NCI-H345 (cell line): ENCODE data around the gene NCKIPSD.

Source experiments
- DNase-seq: peaks from one replicate; lab custom pipeline; 2025; lab: John Stamatoyannopoulos, UW

Gene NCKIPSD

GRCh38 chr3:48696601-48697000 lies 10.9 kb upstream of the NCKIPSD start:
- DNase-seq: no peak

GRCh38 chr3:48696156-48696555 lies 10.4 kb upstream of the NCKIPSD start:
- no peak for DNase-seq

- no peak for DNase-seq
These were observed 9.7 kb upstream of the NCKIPSD start for GRCh38 chr3:48695393-48695753.

- DNase-seq: peak; percentile 14
These were observed 9.1 kb upstream of the NCKIPSD start for GRCh38 chr3:48694610-48695392.

- no peak for DNase-seq
These were observed 8.1 kb upstream of the NCKIPSD start for GRCh38 chr3:48693826-48694225.

GRCh38 chr3:48692551-48692950 lies 6.8 kb upstream of the NCKIPSD start:
- no peak for DNase-seq

GRCh38 chr3:48690846-48691458 lies 5.2 kb upstream of the NCKIPSD start:
- no peak for DNase-seq

- no peak for DNase-seq
These were observed 3.7 kb upstream of the NCKIPSD start for GRCh38 chr3:48689384-48689783.

- no peak for DNase-seq
These were observed 3.0 kb upstream of the NCKIPSD start for GRCh38 chr3:48688737-48689075.

GRCh38 chr3:48688032-48688736 lies 2.5 kb upstream of the NCKIPSD start:
- DNase-seq: no peak

- DNase-seq: no peak
These were observed 1.5 kb upstream of the NCKIPSD start for GRCh38 chr3:48687220-48687678.

- no peak for DNase-seq
These were observed 964 bp upstream of the NCKIPSD start for GRCh38 chr3:48686538-48687219.

GRCh38 chr3:48685293-48685602 lies 467 bp downstream of the NCKIPSD start:
- DNase-seq: no peak

GRCh38 chr3:48684480-48685143 lies 1.1 kb downstream of the NCKIPSD start:
- DNase-seq: no peak

- no peak for DNase-seq
These were observed 1.7 kb downstream of the NCKIPSD start for GRCh38 chr3:48684054-48684349.

- DNase-seq: no peak
These were observed 2.9 kb downstream of the NCKIPSD start for GRCh38 chr3:48682786-48683185.

- DNase-seq: no peak
These were observed 3.6 kb downstream of the NCKIPSD start for GRCh38 chr3:48681974-48682610.

- DNase-seq: no peak
These were observed 4.2 kb downstream of the NCKIPSD start for GRCh38 chr3:48681541-48681880.

GRCh38 chr3:48680811-48681540 lies 4.7 kb downstream of the NCKIPSD start:
- no peak for DNase-seq

- no peak for DNase-seq
These were observed 6.0 kb downstream of the NCKIPSD start for GRCh38 chr3:48679411-48680391.
